ES-I3 (cell line): ENCODE measurements around the gene CELF2.

Experiments used
- H3K36me3 ChIP-seq: 2 replicates; pipeline ENCODE4 v1.6.1; 2013; ENCODE audit warnings: mild to moderate bottlenecking, low read length, control low read depth, moderate library complexity; ENCODE audit not compliant: insufficient read depth
- H3K4me1 ChIP-seq: 2 replicates; pipeline ENCODE4 v1.6.1; 2013; ENCODE audit warnings: mild to moderate bottlenecking, control low read depth, low read length; ENCODE audit not compliant: insufficient read depth
- H3K9ac ChIP-seq: 2 replicates; pipeline ENCODE4 v1.6.1; 2013; ENCODE audit warnings: low read depth, mild to moderate bottlenecking, low read length, moderate library complexity
- H3K9me3 ChIP-seq: 2 replicates; pipeline ENCODE4 v1.6.1; 2013; ENCODE audit warnings: mild to moderate bottlenecking, low read length, moderate library complexity; ENCODE audit not compliant: control insufficient read depth, insufficient read depth

Gene CELF2

GRCh38 chr10:11214407-11214806, 196.7 kb downstream of the CELF2 start:
- Histone ChIP-seq H3K9ac (no peak overlapping the region), H3K9me3 (no peaks in the 10 kb centered on the region), H3K36me3 (no peaks in the 10 kb centered on the region), H3K4me1 (peaks cover 8% of the 10 kb centered on the region; the same call in 1 of the 2 replicates)

GRCh38 chr10:11215471-11215870, 197.8 kb downstream of the CELF2 start:
- Histone ChIP-seq H3K36me3 (no peaks in the 10 kb centered on the region), H3K4me1 (0 out of 2 replicates have a peak, but pooled peaks cover 4% of the 10 kb centered on the region), H3K9ac (no peak overlapping the region), H3K9me3 (no peaks in the 10 kb centered on the region)

GRCh38 chr10:11217521-11217920, 199.8 kb downstream of the CELF2 start:
- Histone ChIP-seq H3K36me3 (no peaks in the 10 kb centered on the region), H3K9me3 (no peaks in the 10 kb centered on the region), H3K9ac (no peak overlapping the region), H3K4me1 (no peaks in the 10 kb centered on the region)

- no peaks in the 10 kb centered on the region for H3K4me1 ChIP-seq
- H3K9ac ChIP-seq = no peak overlapping the region
- no peaks in the 10 kb centered on the region for H3K36me3 ChIP-seq
- H3K9me3 ChIP-seq = no peaks in the 10 kb centered on the region
These were observed 200.7 kb downstream of the CELF2 start for GRCh38 chr10:11218395-11218794.

GRCh38 chr10:11219431-11219830, 201.8 kb downstream of the CELF2 start:
- Histone ChIP-seq H3K4me1 (no peaks in the 10 kb centered on the region), H3K9me3 (no peaks in the 10 kb centered on the region), H3K36me3 (no peaks in the 10 kb centered on the region), H3K9ac (no peak overlapping the region)

- no peaks in the 10 kb centered on the region for H3K4me1 ChIP-seq
- H3K9me3 ChIP-seq = no peaks in the 10 kb centered on the region
- no peaks in the 10 kb centered on the region for H3K36me3 ChIP-seq
- no peak overlapping the region for H3K9ac ChIP-seq
These were observed 205.4 kb downstream of the CELF2 start for GRCh38 chr10:11223081-11223480.

GRCh38 chr10:11223507-11224140, 206.0 kb downstream of the CELF2 start:
- H3K9ac ChIP-seq = no peak overlapping the region
- no peaks in the 10 kb centered on the region for H3K36me3 ChIP-seq
- H3K4me1 ChIP-seq = no peaks in the 10 kb centered on the region
- H3K9me3 ChIP-seq = no peaks in the 10 kb centered on the region

GRCh38 chr10:11224321-11224720, 206.6 kb downstream of the CELF2 start:
- Histone ChIP-seq H3K9ac (no peak overlapping the region), H3K4me1 (no peaks in the 10 kb centered on the region), H3K9me3 (no peaks in the 10 kb centered on the region), H3K36me3 (no peaks in the 10 kb centered on the region)

- H3K9me3 ChIP-seq = no peaks in the 10 kb centered on the region
- H3K4me1 ChIP-seq = no peaks in the 10 kb centered on the region
- H3K36me3 ChIP-seq = no peaks in the 10 kb centered on the region
- H3K9ac ChIP-seq = no peak overlapping the region
These were observed 207.2 kb downstream of the CELF2 start for GRCh38 chr10:11224792-11225416.

- H3K9ac ChIP-seq = no peak overlapping the region
- no peaks in the 10 kb centered on the region for H3K36me3 ChIP-seq
- no peaks in the 10 kb centered on the region for H3K9me3 ChIP-seq
- no peaks in the 10 kb centered on the region for H3K4me1 ChIP-seq
These were observed 208.3 kb downstream of the CELF2 start for GRCh38 chr10:11225935-11226334.

GRCh38 chr10:11227103-11227502, 209.4 kb downstream of the CELF2 start:
- no peaks in the 10 kb centered on the region for H3K36me3 ChIP-seq
- H3K4me1 ChIP-seq = no peaks in the 10 kb centered on the region
- H3K9ac ChIP-seq = no peak overlapping the region
- no peaks in the 10 kb centered on the region for H3K9me3 ChIP-seq

- Histone ChIP-seq H3K36me3 (no peaks in the 10 kb centered on the region), H3K9ac (no peak overlapping the region), H3K4me1 (no peaks in the 10 kb centered on the region), H3K9me3 (no peaks in the 10 kb centered on the region)
These were observed 212.2 kb downstream of the CELF2 start for GRCh38 chr10:11229893-11230292.

- Histone ChIP-seq H3K36me3 (no peaks in the 10 kb centered on the region), H3K9ac (no peak overlapping the region), H3K4me1 (no peaks in the 10 kb centered on the region), H3K9me3 (no peaks in the 10 kb centered on the region)
These were observed 213.0 kb downstream of the CELF2 start for GRCh38 chr10:11230498-11231167.

- Histone ChIP-seq H3K4me1 (no peaks in the 10 kb centered on the region), H3K9ac (no peak overlapping the region), H3K36me3 (no peaks in the 10 kb centered on the region), H3K9me3 (no peaks in the 10 kb centered on the region)
These were observed 213.6 kb downstream of the CELF2 start for GRCh38 chr10:11231285-11231684.
